Measurements from ENCODE around the gene PACC1.

The PACC1 gene

GRCh38 chr1:212437179-212437798, 22.6 kb upstream of the PACC1 start:
- DNase-seq: no peak

DNA sequence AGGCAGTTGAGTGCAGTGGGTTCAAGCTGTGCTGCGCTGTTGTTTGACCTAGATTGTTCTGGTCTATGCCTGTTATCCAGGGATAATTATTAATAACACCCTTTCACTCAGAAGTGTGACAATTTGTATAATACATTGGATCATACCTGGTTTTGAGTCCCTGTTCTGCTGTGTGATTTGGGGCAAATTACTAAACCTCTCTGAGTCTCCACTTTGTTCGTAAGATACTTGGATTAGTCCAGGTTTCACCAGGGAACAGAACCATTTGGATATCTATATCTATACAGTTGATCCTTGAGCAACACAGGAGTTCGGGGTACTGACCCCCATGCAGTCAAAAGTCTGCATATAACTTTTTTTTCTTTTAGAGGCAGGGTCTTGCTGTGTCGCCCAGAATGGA, 20.3 kb upstream of the PACC1 start:
- DNase-seq: no peak

- DNase-seq: no peak
Measured at GRCh38 chr1:212433577-212434462, 19.1 kb upstream of the PACC1 start.

GRCh38 chr1:212432661-212433576, 18.2 kb upstream of the PACC1 start, which contains the start of gene NENF:
Gene NENF (plus strand): TSS chr1:212432920. CDS start chr1:212432944, 24 bp downstream.
- DNase-seq: peak; percentile 6

GRCh38 chr1:212432272-212432660, 17.6 kb upstream of the PACC1 start:
- DNase-seq: no peak

- no peak for DNase-seq
Measured at GRCh38 chr1:212431644-212432043, 17.0 kb upstream of the PACC1 start.

DNA sequence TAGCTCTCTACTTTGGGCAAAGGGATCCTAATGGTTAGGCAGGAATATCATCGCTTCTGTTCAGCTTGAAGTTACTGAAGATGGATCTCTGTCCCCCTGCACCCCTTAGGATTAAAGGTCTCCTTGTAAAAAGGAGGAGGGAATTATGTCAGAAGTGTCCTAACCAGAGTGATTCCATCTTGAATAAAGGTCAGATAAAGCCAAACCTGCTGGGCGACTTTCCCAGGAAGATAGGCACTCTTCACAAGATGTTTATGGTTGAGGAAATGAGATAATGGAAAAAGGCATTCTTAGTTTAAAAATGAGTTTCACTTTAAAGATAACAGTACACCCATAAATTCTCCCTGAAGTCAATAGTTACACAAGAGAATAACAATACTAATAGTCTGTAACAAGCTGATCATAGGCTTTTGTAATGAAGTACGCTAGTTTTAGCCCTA, 16.3 kb upstream of the PACC1 start:
- no peak for DNase-seq

GRCh38 chr1:212430416-212430815, 15.7 kb upstream of the PACC1 start:
- no peak for DNase-seq

DNA sequence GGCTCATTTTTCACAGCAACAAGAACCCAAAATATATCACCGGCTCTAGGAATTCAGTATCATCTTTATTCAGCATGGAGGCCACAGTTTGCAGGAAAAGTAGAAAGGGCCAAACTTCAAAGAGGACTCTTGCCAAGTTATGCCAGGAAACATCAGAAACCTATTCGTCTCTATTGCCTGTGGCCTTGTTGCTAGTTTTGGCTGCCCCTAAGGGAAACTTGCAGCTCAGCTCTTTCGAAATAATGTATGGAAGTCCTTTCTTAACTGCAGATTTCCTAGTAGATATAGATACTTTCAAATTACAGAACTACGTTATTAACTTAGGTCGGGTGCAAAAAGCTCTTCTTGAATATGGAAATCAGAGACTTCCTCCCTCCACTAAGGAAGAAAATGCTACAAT, 13.8 kb upstream of the PACC1 start:
- DNase-seq: no peak

- no peak for DNase-seq
Measured at GRCh38 chr1:212423879-212424278, 9.2 kb upstream of the PACC1 start.

DNA sequence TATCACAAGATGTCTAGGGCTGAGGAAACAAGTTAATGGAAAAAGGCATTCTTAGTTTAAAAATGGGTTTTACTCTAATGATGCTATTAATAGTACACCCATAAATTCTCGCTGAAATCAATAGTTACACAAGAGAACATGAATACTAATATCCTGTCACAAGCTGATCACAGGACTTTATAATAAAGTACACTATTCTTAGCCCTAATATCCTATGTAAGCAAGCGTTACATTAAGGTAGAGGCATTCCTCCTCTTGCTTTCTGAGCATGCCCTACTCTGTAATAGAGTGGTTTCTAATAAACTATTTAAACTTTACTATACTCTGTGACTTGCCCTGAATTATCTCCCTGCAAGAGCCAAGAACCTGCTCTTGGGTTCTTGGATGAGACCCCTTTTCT, 6.5 kb upstream of the PACC1 start:
- no peak for DNase-seq

DNA sequence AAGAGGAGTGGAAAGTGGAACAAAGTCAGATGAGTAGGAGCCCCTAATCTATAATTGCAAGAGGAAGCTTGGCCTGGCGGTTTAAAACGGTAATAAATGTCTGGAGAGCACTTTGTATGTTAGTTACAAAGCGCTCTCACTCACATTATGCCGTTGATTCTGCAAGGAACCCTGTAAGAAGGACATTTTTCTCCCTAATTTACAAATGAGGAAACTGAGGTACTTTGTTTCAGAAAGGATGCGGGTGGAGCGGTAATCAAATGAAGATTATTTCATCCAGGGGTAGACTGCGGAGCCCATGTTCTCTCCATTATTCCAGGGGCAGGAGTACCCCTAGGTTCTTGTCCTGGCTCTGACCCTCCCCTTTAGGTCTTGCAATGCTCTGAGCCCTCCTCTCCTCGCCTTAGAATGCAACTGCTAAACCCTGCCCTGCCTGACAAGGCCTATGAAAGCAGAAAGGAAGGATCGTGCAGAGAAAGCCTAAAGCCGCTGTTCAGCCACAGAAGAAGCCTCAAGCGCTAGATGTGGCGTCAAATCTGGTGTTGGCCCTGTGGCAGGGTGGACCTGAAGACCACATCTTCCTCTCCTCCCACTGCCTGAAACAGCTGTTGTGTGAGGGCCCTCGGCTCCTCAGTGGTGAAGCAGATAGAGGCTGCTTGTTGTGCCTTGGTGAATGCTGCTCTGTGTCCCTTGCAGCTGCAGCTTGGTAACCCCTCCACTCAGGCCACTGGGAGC, 588 bp upstream of the PACC1 start:
- no peak for DNase-seq

DNA sequence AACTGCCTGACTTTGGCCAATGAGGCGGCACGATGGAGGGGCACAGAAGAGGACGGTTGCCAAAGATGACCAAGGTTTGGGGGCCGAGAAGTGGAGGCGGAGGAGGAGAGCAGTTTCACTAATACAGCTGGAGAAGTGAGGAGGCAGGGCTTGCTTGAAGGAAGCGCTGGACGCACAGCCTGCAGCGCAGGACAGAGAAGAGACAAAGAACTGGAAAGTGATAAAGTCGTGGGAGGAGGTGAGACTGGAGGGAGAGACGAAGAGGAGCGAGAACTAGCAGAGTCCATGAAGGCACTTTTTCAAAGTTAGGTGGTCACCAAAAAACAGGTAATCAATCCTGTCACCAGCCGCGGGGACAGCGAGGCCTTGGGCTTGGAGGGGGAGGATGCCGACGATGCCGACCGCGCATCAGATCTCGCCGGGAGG, 771 bp downstream of the PACC1 start:
- no peak for DNase-seq

DNA sequence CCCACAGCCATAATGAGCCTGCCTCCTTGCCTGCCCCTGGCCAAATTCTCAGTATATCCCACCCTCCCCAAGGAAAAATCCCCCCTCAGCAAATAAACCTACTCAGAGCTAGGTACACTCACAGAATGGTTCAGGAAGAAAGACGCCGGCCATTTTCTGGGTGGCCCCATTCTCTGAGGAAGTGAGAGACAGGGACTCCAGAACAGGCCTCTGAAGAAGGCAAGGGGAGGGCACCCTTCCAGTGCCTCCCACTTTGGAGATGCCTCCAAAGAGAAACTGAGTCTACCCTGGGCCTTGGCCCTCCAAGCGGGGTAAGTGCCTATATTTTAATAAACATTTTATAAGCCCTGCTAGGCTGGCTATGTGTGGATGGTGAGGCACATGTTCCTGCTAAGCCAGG, 2.3 kb downstream of the PACC1 start:
- no peak for DNase-seq

DNA sequence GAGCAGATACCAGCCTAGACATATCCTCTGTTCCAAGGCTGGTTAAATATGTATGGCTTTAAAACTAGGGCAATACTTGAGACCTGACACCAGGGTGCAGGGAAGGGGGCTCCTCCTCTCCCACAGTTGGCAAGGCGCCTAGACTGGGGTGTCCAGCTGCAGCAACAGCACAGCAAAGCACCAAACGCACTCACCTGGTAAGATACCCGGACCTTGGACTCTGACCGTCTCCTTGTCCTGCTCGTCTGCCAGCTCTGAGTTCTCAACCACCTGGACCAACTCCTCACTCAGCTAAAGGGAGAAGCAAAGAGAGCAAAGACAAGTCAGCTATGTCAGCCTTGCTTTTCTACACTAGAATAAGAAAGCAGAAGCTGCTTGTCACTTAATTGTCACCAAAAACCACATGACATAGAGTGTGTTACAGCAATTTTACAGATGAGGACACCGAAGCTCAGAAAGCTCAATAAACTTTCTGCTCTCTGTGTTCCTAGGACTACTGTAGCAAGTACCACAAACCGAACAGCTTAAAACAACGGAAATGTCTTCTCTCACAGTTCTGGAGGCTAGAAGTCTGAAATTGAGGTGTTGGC, 4.4 kb downstream of the PACC1 start:
- no peak for DNase-seq

GRCh38 chr1:212402666-212403321, 11.9 kb downstream of the PACC1 start:
- no peak for DNase-seq

GRCh38 chr1:212401838-212402582, 12.7 kb downstream of the PACC1 start:
- no peak for DNase-seq

GRCh38 chr1:212401042-212401441, 13.6 kb downstream of the PACC1 start:
- DNase-seq: no peak

- DNase-seq: no peak
Measured at GRCh38 chr1:212397171-212397570, 17.5 kb downstream of the PACC1 start.

- DNase-seq: no peak
Measured at GRCh38 chr1:212396638-212397037, 18.0 kb downstream of the PACC1 start.

Measured in NCI-H1694 treated with DMSO at 0.1 percent for 48 hours (cell line).